Forelimb muscle (tissue), 1 donor: Measurements from ENCODE around the gene EEPD1. TPM values are rescaled to one million over a fixed set of nuclear protein-coding genes. Genes with fewer than 3 reads are reported as not detected.
"Not testable (repeated sequence)": the region's sequence is repeated elsewhere in the genome, so short reads cannot be mapped to it uniquely, and the experiment has no call there.

ENCODE experiments used
- DNase-seq: peaks from one replicate; pipeline ENCODE4 v3.0.0-alpha.2; 2013; ENCODE audit warnings: low read depth
- polyA plus RNA-seq: library from polyadenylated mRNA; unstranded; fragments of 120-200 nt; gene quantifications from one replicate; pipeline ENCODE4 v1.2.1, GENCODE V29; 2013; ENCODE audit not compliant: insufficient read length

Gene EEPD1
- polyA plus RNA-seq, 1 donor: 11.0 TPM

DNA sequence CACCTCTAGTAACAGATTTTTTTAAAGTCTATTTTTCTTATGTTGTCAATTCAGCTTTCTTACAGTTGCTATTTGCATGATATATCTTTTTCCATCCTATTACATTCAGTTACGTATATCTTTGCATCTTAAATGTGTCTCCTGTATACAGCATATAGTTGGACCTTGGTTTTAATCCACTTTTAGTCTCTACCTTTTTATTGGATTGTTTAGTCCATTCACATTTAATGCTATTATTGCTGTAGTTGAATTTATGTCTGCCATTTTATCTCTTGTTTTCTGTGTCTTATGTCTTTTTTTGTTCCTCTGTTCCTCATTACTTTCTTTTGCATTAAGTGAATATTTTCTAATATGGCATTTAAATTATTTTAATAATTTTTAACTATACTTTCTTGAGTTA is 100.6 kb downstream of the EEPD1 start:
- DNase-seq: no peak

- not testable (repeated sequence) for DNase-seq
These were observed 105.6 kb downstream of the EEPD1 start for GRCh38 chr7:36258510-36259259.

GRCh38 chr7:36260481-36260880 is 107.4 kb downstream of the EEPD1 start:
- no peak for DNase-seq

GRCh38 chr7:36261019-36261754 is 108.1 kb downstream of the EEPD1 start:
- no peak for DNase-seq

DNA sequence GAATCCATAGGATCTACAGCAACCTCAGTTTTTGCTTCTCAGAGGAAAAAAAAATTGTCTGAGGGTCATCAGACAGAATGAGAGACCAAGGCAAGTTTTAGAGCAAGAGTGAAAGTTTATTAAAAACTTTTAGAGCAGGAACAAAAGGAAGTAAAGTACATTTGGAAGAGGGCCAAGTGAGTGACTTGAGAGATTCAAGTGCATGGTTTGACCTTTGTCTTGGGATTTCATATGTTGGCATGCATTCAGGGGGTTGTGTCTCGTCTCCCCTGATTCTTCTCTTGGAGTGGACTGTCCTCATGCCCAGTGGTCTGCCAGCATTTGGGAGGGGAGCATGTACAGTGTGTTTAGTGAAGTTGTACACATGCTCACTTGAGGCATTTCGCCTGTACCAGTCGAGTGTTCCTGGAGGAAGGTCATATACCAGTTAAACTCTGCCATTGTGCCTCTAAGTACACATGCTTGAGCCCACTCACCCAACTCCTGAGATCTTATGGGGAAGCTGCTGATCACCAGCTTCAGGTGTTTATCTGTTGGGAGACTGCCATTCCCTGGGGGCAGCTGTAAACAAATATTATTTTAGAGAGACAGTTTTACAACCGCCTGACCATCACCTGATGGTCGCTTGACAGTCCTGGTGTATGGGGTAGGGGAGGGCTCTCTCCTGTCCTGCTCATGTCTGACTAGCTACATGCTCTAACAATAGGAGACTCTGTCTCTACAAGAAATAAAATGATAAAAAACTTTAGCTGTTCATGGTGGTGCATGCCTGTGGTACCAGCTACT is 109.4 kb downstream of the EEPD1 start:
- no peak for DNase-seq

DNA sequence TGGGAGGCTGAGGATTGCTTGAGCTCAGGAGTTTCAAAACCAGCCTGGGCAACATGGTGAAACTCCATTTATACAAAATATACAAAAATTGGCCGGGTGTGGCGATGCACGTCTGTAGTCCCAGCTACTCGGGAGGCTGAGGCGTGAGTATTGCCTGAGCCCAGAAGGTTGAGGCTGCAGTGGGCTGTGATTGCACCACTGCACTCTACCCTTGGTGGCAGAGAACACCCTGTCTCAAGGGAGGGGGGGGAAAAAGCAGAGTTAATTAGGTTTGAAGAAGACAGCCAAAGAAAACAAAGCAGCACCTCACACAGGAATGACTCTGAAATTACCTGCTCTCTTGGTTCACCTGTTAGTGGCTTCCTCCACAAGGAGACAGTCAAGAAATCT is 110.0 kb downstream of the EEPD1 start:
- no peak for DNase-seq

DNA sequence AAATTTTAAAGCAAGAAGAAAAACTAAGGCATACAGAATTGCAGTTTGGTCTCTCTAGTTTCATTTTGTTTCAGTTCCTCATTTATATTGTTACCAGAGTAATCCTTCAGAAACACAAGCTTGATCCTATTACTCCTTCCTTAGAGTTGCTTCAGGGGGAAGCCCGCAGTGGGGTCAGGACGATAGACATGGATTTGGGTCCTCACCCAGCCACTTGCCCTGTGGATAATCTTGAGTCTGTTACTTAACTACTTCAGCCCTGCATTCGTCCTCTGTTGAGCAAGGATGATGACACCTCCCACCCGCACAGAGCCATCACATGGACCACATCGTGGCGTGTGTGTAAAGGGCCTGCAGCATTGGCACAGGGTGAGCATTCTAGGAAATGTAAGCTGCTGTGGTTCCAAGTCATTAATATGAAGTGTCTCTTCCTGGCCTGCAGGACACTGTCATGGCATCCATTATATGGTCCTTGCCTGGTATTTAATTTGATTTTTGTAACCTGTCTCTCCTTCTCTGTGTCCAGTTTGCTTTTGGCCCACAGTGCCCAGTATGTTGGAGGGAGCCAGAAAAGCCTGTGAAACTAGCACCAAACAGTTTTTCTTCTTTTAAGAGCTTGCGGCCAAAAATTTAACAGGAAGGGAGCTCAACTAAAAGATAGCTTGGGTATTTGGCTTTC is 111.2 kb downstream of the EEPD1 start:
- DNase-seq: no peak

DNA sequence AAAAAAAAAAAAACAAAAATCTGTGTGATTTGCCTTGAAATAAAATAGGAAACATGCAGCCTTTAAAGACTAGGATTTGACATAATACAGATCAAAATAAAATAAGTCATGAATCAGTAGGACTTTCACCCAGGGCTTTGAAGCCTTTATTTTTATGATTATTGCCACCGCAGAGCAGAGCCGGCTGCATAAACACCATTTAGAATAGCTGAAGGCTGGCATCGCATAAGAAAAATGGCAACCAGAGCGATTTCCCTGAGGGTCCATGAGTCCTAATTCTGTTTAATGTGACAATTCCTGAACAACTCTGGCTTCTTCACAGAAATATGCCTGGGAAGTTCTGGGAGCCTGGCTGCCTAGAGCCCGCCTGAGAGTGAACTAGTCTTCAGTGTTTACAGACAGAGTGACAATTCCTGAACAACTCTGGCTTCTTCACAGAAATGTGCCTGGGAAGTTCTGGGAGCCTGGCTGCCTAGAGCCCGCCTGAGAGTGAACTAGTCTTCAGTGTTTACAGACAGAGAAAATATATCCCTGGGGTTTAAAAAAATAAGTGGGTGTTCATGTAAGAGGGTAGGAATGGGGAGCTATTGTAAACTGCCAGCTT is 112.0 kb downstream of the EEPD1 start:
- DNase-seq: no peak

DNA sequence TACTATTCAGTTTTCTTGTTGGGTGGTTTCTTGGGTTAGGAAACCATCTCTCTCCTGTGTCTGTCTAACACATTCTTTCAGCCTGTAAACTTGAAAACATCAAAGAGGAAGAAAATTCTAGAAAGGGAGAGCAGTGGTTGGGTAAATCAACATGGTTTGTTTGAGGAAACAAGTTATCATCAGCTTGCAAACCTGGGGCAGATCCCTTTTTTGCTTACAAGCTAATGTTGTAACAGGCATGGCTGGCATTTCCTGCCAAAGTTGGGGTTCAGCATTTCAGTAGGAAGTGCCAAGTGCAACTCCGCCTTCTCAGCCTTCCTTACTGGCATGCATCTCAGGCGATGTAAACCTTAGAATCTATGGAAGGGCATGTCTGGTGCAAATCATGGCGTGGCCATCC is 112.6 kb downstream of the EEPD1 start:
- no peak for DNase-seq

- no peak for DNase-seq
These were observed 113.1 kb downstream of the EEPD1 start for GRCh38 chr7:36266190-36266589.

- no peak for DNase-seq
These were observed 113.6 kb downstream of the EEPD1 start for GRCh38 chr7:36266683-36267082.

DNA sequence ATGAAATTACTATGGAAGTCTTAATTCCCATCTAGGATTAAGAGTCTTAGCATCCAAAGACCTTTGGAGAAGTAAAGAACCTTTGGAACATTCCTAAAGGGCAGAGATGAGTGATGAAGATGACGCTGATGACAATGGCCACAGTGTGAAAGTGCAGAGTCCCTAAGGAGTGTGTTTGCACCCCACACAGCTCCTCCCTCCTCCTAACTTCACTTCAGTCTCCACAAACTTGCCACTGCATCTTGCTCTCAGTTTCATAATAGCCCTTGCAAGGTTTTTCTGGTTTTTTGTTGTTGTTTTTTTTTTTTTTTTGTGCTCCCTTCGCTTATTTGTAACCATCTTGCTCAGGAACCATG is 119.1 kb downstream of the EEPD1 start:
- no peak for DNase-seq

DNA sequence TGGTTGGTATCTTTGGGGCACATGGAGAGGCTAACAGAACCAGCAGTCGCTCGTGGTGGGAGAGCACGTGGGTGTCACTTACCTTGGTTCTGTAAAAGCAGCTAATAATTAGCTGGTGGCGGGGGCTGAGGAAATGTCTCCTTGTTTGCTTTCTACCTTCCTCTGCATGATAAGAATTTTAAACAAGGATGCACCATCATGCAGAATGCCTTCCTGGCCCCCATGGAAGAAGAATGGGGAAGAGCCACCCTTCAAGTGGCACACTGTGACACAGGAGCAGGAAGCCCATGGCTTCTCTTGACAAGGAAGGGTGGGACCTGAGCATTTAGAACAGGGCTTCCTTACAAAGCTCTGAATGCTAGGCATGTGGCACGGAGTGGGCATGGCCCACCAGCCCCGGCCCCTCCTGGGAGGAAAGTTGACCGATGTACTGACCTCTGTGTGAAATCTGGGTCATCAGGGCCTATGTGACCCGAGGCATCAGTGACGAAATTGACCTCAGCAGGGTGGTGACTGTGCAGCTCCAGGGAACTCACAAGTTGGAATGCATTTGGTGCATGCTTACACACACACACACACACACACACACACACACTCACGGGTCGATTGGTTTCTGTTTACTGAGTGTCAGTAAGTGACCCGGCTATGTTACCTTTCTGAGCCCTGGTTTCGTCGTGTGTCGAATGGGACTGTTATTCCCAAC is 119.7 kb downstream of the EEPD1 start:
- no peak for DNase-seq

GRCh38 chr7:36273836-36274235 is 120.8 kb downstream of the EEPD1 start:
- DNase-seq: no peak

GRCh38 chr7:36275735-36276284 is 122.8 kb downstream of the EEPD1 start:
- no peak for DNase-seq

DNA sequence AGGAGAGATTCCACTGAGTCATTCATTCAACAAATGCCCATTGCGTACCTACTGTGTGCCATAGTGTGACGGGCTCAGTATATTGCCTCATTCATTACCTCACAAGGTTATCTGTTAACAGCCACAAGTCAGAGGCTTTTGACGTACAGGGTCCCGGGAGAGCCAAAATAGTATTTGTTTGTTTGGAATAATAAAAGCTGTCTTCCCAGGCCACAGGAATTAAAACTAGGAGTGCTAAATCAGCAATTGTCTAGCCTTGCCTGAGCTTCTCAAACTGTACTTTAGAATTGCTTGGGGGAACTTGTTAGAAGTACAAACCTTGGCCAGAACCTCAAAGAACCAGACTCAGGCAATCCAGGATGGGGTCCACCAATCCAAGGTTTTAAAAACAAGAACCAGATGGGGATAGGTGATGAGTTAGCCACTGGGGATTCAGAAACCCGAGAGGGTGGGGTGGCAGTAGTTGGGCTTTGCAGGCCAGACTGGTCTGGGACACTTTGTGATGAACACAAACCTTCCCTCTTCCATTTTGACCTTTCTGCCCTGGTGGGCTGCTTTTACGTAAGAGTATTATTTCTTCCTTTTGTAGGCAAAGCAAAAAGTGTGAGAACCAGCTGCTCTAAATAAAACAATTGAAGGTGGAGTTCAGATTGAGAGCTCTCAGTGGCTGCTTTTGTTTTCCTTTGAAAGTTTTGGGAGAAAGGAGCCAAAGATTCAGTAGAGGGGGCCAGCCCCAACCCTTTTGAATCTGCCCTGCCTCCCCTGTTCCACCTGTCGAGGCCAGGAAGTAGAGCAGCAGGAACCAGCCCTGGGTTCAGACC is 123.6 kb downstream of the EEPD1 start:
- no peak for DNase-seq

- no peak for DNase-seq
These were observed 124.1 kb downstream of the EEPD1 start for GRCh38 chr7:36277249-36277542.

DNA sequence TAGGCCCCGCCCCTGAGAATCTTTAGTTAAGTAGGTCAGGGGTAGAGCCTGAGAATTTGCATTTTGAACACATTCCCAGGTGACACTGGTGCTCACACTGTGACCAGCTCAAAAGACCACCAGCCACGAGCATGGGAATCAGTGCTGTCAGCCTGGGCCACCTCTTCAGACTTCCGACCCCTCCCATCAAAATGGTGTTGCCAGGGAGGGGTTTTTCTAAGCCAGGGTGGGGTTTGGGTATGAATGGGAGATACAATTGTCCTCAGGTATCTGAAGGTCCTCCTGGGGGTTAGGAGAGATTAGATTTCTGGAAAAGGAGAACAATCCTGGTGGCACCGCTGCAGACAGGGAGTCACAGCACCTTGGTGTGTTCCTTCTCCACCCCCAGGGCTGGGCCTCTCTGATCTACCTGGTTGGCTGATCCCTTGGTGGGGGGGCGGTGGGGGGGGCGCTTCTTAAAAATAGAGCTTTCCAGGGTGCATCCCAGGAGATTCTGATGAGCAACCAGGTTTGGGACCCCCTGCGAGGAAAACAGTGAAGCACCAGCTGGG is 125.1 kb downstream of the EEPD1 start:
- DNase-seq: no peak

DNA sequence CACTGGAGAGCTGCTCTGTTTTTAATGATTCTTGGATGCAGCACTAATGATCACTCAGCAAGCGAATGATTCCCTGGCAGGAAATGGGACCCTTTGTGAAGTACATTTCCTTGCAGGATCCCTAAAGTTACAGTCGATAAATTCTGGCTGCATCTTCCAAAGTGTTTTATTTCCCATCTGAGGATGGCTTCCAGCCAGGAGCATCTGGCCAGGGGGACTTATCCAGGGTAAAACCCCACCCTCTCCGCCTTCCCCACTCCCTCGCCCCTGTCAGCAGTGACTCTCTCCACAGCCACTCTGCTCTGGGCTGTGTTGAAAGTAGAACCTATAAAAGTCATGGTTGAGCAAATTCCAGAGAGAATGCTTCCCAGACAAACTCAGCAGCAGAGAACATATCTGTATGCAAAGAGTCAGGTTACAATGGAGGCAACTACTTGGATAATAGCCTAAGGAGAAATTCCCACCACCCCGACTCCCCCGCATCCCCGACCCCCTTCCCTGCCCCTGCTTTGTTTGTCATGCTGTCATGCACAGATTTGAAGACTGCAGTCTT is 125.6 kb downstream of the EEPD1 start:
- no peak for DNase-seq
